GM21390 (cell line): ENCODE measurements around the gene PAQR4.
A peak's percentile ranks its signal among the peaks of the same experiment; 100 is the strongest.
"Not testable (repeated sequence)": the region's sequence is repeated elsewhere in the genome, so short reads cannot be mapped to it uniquely, and the experiment has no call there.

Source experiments
- ATAC-seq: cut with Tn5 transposase; IDR thresholded peaks from one replicate; pipeline ENCODE4 v1.9.1; 2021; ENCODE audit not compliant: unreplicated experiment

Gene PAQR4

GRCh38 chr16:2968738-2969544 is at the start of gene PAQR4:
TSS of gene PAQR4 (plus strand) at chr16:2969348. CDS start at chr16:2969675, 327 bp downstream.
- peak; percentile 68 for ATAC-seq

- no peak for ATAC-seq
These were observed 49.5 kb upstream of the PAQR4 start for GRCh38 chr16:2919511-2920255.

DNA sequence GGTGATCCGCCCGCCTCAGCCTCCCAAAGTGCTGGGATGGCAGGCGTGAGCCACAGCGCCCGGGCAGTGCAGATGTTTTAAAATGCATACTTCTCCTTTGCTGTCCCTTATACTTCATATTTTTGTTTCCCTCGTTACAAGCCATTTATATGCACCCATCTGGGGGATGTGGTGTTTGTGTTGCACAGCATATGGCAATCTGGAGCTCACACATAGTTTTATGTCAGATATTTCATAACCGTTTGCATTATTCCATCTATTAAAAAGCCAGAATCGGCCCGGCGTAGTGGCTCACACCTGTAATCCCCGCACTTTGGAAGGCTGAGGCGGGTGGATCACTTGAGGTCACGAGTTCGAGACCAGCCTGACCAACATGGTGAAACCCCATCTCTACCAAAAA is 45.7 kb upstream of the PAQR4 start:
- no peak for ATAC-seq

DNA sequence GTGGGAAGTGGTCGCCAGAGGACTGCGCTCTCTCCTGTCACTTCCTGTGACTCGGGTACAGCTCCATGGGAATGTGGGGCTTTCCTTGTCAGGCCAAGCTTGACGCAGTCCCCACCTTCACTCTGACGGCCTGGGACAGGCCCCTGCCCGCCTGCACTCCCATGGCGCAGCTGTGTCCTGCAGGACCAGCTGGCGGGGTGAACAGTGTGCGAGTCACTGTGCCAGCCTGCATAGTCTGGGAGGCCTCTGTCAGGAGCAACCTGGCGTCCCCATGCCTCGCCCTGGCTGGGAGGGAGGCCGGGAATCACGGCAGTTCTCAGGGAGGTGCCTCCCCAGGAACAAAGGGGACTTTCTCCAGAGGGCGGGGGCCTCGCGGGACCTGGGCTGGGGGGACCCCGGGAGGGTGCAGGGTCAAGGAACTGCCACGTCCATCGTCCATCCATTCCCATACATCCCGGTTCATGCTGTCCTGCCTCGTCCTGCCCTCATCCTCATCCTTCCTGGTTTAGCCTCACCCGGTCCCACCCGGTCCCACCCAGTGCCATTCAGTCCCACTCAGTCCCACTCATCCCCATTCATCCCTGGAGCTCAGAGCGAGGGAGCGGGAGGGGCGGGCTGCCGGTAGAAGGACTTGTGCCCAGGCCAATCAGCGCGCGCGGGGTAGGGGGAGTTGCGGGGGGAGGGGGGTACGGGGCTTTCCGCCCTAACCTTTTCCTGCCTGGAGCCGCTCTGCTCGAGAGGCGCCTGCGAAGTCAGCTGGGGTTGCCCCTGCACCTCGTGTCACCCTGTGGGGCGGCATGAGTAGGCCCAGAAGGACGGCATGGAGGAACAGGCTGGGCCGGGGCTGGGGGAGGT is 44.0 kb upstream of the PAQR4 start:
- no peak for ATAC-seq

GRCh38 chr16:2925951-2926649 is 43.0 kb upstream of the PAQR4 start:
- no peak for ATAC-seq

DNA sequence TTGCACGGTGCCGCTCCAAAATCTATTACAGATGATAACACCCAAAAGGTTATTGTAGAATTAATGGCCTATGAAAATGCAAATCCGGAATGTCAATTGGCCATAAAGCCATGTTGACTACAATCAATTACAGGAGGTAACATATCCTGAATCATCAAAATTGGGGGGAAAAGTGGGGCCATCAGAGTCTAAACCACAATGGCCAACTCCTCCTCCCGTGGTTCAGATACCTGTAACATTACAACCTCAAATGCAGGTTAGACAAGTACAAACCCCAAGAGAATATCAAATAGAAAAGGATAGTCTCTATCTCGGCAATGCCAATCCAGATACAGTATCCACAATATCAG is 42.5 kb upstream of the PAQR4 start:
- no peak for ATAC-seq

DNA sequence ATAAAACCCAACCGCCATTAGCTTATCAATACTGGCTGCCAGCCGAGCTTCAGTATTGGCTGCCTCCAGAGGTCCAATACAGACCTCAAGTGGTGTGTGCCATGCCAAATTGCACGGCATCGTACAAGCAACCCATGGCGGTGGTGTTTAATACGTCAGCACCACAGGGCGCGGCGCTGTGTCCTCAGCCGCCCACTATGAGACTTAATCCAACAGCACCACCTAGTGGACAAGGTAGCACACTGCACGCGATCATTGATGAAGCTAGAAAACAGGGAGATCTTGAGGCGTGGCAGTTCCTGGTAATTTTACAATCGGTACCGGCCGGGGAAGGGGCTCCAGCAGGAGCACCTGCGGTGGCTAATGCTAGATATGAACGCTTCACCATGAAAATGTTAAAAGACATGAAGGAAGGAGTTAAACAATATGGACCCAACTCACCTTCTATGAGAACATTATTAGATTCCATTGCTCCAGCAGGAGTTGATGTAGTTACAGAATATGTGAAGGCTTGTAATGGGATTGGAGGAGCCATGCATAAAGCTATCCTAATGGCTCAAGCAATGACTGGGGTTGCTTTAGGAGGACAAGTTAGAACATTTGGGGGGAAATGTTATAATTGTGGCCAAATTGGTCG is 42.0 kb upstream of the PAQR4 start:
- no peak for ATAC-seq

- not testable (repeated sequence) for ATAC-seq
These were observed 41.0 kb upstream of the PAQR4 start for GRCh38 chr16:2928151-2928550.

DNA sequence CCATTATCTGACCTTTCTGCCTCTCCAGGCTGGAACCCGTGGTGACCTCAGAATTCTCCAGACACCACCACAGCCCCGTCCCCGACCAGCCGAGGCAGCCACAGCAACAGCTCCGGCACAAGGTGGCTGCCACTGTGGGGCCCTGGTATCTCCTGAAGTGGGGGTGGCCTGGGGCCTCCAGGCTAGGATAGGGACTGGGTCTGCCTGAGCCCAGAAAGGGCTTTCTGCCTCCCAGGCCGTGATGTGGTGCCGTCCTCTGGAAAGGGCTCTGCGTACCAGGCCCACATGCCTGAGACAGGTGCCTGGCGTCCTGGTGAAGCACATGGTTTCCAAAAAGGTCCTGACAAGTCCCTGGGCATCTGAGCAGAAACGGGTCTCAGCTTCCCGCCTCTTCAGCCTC is 40.4 kb upstream of the PAQR4 start:
- no peak for ATAC-seq

DNA sequence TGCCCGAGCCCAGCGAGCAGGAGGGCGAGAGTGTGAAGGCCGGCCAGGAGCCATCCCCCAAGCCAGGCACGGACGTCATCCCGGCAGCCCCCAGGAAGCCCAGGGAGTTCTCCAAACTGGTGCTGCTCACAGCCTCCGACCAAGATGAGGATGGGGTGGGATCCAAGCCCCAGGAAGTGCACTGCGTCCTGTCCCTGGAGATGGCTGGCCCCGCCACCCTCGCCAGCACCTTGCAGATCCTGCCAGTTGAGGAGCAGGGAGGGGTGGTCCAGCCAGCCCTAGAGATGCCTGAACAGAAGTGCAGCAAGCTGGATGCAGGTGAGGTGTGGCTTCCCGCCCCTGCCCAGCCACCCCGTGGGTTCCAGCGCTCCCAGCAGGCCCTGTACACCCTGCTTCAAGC is 39.5 kb upstream of the PAQR4 start:
- no peak for ATAC-seq

DNA sequence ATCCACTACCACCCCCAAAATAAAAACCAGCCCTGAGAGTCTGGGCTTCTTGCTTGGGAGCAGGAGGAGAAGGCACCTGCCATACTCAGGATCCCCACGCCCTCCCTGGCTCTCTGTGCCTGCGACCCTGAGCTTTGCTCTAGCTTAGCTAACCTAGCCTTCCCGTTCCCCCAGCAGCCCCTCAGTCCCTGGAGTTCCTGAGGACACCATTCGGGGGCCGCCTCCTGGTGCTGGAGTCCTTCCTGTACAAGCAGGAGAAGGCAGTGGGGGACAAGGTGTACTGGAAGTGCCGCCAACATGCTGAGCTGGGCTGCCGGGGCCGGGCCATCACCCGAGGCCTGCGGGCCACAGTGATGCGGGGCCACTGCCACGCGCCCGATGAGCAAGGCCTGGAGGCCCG is 38.9 kb upstream of the PAQR4 start:
- no peak for ATAC-seq

DNA sequence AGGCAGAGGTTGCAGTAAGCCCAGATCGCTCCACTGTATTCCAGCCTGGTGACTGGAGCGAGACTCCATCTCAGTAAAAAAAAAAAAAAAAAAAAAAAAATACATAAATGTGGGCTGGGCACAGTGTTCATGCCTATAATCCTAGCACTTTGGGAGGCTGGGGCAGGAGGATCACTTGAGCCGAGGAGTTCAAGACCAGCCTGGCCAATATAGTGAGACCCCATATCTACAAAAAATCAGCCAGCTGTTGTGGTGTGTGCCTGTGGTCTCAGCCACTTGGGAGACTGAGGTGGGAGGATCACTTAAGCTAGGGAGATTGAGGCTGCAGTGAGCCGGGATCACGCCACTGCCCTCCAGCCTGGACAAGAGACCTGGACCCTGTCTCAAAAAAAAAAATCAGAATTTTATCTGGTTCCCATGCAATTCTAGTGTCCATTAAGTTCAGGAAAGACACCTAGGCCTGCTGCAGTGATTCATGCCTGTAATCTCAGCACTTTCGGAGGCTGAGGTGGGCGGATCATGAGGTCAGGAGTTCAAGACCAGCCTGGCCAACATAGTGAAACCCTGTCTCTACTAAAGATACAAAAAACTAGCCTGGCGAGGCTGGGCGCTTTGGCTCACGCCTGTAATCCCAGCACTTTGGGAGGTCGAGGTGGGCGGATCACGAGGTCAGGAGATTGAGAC is 37.8 kb upstream of the PAQR4 start:
- ATAC-seq, result not testable (repeated sequence)

GRCh38 chr16:2933136-2933535 is 36.0 kb upstream of the PAQR4 start:
- ATAC-seq, result no peak

DNA sequence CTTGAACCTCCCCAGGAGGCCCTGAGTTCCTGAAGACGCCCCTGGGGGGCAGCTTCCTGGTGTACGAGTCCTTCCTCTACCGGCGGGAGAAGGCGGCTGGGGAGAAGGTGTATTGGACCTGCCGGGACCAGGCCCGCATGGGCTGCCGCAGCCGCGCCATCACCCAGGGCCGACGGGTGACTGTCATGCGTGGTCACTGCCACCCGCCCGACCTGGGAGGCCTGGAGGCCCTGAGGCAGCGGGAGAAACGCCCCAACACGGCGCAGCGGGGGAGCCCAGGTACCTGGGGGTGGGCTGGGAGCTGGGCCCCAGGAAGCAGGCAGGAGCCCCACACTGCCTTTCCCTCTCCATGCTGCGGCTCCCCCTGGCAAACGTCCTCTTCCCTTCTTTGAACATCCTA is 35.4 kb upstream of the PAQR4 start:
- no peak for ATAC-seq

DNA sequence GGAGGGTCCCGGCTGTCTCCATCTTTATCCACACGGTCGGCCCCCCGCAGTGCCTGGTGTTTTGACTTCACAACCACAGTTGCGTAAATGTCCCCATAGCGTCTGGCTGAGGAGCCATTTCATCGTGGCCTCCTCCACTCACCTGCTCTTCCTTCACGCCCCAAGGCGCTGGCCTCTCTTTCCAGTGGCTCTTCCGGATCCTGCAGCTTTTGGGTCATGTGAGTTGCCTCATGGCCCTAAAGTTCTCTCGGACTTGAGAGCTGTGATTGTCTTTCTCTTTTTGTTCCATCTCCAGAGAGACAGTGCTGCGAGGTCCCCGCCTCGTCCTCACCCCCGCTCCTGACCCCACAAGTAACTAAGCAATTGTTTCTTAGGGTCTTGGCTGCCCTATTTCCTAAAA is 34.7 kb upstream of the PAQR4 start:
- no peak for ATAC-seq

- ATAC-seq, result no peak
These were observed 32.6 kb upstream of the PAQR4 start for GRCh38 chr16:2936436-2937011.

DNA sequence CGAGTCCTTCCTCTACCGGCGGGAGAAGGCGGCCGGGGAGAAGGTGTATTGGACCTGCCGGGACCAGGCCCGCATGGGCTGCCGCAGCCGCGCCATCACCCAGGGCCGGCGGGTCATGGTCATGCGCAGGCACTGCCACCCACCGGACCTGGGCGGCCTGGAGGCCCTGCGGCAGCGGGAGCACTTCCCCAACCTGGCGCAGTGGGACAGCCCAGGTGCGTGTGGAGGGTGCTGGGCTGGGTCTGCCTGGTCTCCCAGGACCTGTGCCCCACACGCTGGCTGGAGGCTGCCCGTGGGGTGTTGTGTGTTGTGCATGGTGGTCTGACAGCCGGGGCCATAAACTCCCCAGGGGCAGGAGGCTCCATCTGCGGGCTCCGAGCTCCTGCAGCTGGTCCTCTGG is 32.0 kb upstream of the PAQR4 start:
- no peak for ATAC-seq

- no peak for ATAC-seq
These were observed 30.9 kb upstream of the PAQR4 start for GRCh38 chr16:2938206-2938605.

- ATAC-seq, result no peak
These were observed 29.2 kb upstream of the PAQR4 start for GRCh38 chr16:2939968-2940367.

GRCh38 chr16:2942045-2942444 is 27.1 kb upstream of the PAQR4 start:
- no peak for ATAC-seq
